Measurements from ENCODE around the gene NUDT22. TPM values are rescaled to one million over a fixed set of nuclear protein-coding genes. Genes with fewer than 3 reads are reported as not detected.

Gene NUDT22
- total RNA-seq, 1 experiment from 2014 or later = 73.3 TPM

DNA sequence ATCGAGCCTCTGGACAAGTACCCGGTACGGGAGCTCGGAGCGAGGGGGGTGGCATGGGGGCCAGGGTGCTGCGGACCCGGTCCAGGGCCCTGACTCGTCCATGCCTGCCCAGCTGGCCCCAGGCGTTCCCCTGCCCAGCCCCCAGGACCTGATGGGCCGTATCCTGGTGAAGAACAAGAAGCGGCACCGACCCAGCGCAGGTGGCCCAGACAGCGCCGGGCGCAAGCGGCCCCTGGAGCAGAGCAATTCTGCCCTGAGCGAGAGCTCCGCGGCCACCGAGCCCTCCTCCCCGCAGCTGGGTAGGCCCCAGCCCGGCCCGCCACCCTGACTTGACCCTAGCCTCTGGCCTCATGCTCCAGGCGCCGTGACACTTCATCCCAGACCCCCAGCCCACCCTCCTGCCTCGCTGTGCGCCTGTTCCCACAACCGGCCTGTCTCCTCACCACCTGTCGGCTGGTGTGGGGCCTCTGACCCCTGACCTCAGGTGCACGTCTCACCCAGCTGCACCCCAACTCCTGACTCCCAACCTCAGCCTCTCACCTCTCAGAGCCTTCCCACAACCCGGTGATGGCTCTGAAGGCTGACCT is 33.0 kb downstream of the NUDT22 start:
- DNase-seq = no peak
- Histone ChIP-seq H3K27me3 (ENCODE audit: control insufficient read depth, insufficient read depth, low read length) (no peaks in the 10 kb centered on the region), H3K36me3 (replicated peaks; ENCODE audit: control insufficient read depth, insufficient read depth, low read length) (peaks cover 32% of the 10 kb centered on the region), H3K4me3 (ENCODE audit: insufficient read depth, low read depth, low read length) (no peak overlapping the region)

DNA sequence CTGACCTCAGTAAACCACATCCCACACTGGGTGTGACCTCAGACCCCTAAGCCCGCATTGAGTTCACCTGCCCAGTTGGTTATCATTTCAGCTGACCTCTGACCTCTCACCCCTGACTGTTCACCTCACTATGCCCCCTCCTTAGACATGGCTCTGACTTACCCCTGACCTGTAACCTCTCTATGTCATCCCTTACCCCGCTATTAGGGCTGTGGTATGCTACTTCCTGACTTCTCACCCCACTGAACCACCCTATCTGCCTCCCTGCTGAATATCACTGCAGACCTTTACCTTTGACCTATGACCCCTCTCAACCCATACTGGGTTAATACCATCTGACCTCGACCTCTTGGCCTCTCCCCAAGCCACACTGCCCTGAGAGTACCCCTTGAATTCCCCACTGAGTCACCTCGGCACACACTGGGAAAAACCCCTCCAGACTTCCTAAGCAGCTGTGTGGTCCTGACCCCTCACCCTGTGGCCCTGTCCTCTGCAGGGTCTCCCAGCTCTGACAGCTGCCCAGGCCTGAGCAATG is 33.5 kb downstream of the NUDT22 start:
- H3K4me3 ChIP-seq (ENCODE audit: insufficient read depth, low read depth, low read length) = no peak overlapping the region
- H3K27me3 ChIP-seq (ENCODE audit: control insufficient read depth, insufficient read depth, low read length) = no peaks in the 10 kb centered on the region
- DNase-seq = no peak
- H3K36me3 ChIP-seq (replicated peaks; ENCODE audit: control insufficient read depth, insufficient read depth, low read length) = peaks cover 33% of the 10 kb centered on the region

DNA sequence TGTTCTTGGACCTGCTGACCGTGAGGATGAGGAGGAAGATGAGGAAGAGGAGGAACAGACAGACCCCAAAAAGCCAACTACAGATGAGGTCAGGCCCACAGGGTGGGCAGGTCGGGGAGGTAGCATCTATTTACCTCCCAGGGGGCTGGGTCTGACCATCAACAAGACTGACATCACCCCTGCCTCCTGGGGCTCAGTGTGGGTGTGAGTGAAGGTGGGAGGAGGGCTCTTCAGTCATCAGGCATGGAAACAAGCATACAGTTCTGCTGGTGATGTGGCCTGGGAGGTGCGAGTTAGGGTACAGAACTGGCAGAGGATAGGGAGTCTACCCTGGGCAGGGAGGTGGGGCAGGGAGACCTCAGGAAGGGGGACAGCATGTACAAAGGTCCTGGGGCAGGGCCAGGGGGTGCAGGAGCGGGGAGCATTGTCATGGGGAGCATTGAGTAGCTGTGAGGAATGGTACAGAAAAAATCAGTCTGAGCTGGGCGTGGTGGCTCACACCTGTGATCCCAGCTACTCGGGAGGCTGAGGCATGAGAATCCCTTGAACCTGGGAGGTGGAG is 34.2 kb downstream of the NUDT22 start:
- peaks cover 35% of the 10 kb centered on the region for H3K36me3 ChIP-seq (replicated peaks; ENCODE audit: control insufficient read depth, insufficient read depth, low read length)
- H3K27me3 ChIP-seq (ENCODE audit: control insufficient read depth, insufficient read depth, low read length) = no peaks in the 10 kb centered on the region
- no peak for DNase-seq
- H3K4me3 ChIP-seq (ENCODE audit: insufficient read depth, low read depth, low read length) = no peak overlapping the region

DNA sequence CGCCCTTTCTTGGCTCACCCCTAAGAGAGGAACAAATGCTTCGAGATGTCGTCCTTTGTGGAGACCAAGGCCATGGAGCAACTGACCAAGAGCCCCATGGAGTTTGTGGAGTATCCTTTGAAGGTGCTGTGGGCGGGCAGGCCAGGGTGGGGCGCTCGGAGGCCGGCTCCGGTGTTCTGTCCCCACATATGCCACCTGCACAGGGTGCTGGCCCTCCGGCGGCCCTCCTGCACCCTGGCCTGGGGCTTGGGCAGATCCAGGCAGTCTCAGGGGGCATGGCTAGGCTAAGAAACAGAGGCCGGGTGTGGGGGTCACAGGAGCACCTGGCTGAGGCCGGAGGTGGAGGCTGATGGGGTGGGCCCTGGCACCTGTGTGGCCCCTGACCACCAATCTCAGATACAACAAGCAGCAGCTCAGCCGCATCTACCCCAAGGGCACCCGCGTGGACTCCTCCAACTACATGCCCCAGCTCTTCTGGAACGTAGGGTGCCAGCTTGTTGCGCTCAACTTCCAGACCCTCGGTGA is 35.5 kb downstream of the NUDT22 start:
- no peak for DNase-seq
- H3K27me3 ChIP-seq (ENCODE audit: control insufficient read depth, insufficient read depth, low read length) = no peaks in the 10 kb centered on the region
- H3K36me3 ChIP-seq (replicated peaks; ENCODE audit: control insufficient read depth, insufficient read depth, low read length) = peaks cover 35% of the 10 kb centered on the region
- H3K4me3 ChIP-seq (ENCODE audit: insufficient read depth, low read depth, low read length) = no peak overlapping the region

DNA sequence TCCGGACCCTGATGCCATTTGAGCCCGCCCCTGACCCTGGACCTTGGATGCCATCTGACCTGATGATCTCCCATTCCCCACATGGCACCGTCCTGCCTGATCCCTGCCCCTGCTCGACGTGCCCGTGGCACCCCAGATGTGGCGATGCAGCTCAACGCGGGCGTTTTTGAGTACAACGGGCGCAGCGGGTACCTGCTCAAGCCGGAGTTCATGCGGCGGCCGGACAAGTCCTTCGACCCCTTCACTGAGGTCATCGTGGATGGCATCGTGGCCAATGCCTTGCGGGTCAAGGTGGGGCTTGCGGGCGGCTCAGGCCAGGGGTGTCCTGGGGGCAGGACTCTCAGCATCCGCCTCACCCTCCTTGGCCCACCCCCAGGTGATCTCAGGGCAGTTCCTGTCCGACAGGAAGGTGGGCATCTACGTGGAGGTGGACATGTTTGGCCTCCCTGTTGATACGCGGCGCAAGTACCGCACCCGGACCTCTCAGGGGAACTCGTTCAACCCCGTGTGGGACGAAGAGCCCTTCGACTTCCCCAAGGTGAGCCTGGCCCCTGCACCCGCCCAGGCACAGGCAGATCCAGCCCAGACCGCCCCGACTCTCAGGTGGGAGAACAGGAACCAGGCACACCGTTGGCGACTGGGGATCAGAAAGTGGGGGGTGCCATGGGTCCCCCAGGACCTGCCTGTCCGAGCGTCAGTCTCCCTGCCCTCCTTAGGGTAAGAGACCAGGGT is 36.4 kb downstream of the NUDT22 start:
- DNase-seq = no peak
- Histone ChIP-seq H3K27me3 (ENCODE audit: control insufficient read depth, insufficient read depth, low read length) (no peaks in the 10 kb centered on the region), H3K36me3 (replicated peaks; ENCODE audit: control insufficient read depth, insufficient read depth, low read length) (peaks cover 34% of the 10 kb centered on the region), H3K4me3 (ENCODE audit: insufficient read depth, low read depth, low read length) (no peak overlapping the region)

DNA sequence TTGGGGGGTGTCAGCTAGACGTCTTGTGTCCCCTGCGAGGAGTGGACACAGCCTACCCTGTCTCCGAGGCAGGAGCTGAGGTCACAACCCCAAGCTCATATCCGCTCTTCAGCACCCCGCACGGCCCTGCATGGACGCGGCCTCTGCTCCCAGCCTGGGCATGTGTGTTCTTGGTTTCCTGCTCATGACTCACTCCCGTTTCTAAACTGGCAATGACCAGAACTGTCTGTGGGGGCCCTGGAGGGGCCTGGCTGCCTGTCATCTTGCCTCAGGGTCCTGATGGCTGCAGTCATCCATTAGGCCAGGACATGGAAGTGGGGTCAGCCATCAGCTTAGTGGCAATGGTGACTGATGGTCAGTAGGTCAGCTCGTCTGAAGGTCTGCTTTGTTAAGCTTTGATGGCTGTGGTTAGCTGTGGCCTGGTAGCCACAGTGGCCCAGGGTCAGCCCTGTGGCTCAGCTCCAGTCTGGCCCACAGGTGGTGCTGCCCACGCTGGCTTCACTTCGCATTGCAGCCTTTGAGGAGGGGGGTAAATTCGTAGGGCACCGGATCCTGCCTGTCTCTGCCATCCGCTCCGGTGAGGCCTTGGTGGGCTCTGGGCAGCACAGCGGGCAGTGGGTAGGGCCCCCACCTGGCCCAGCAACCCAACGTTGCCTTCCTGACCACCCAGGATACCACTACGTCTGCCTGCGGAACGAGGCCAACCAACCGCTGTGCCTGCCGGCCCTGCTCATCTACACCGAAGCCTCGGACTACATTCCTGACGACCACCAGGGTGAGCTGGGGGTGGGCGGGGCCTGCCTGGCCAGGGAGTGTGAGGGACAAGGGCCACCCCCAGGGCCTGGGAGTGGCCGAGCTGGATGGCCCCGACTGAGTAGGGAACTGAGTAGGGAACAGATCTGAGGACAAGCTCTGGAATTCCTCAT is 37.2 kb downstream of the NUDT22 start:
- peak; percentile 80 for DNase-seq
- peaks cover 32% of the 10 kb centered on the region for H3K36me3 ChIP-seq (replicated peaks; ENCODE audit: control insufficient read depth, insufficient read depth, low read length)
- H3K4me3 ChIP-seq (ENCODE audit: insufficient read depth, low read depth, low read length) = no peak overlapping the region
- H3K27me3 ChIP-seq (ENCODE audit: control insufficient read depth, insufficient read depth, low read length) = no peaks in the 10 kb centered on the region

DNA sequence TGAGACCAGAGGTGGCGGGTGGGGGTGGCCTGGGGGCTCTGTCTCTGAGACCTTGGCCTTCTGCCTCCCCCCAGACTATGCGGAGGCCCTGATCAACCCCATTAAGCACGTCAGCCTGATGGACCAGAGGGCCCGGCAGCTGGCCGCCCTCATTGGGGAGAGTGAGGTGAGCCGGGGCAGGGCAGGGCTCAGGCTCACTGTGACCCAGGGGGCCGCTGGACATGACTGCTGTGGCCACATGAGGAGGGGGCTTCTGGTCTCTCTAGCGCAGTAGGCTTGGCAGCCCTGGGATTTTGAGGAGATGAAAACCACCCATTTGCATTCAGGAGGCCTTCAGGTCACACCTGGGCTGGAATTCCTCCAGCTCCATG is 37.9 kb downstream of the NUDT22 start:
- Histone ChIP-seq H3K36me3 (replicated peaks; ENCODE audit: control insufficient read depth, insufficient read depth, low read length) (peaks cover 29% of the 10 kb centered on the region), H3K4me3 (ENCODE audit: insufficient read depth, low read depth, low read length) (no peak overlapping the region), H3K27me3 (ENCODE audit: control insufficient read depth, insufficient read depth, low read length) (no peaks in the 10 kb centered on the region)
- no peak for DNase-seq

DNA sequence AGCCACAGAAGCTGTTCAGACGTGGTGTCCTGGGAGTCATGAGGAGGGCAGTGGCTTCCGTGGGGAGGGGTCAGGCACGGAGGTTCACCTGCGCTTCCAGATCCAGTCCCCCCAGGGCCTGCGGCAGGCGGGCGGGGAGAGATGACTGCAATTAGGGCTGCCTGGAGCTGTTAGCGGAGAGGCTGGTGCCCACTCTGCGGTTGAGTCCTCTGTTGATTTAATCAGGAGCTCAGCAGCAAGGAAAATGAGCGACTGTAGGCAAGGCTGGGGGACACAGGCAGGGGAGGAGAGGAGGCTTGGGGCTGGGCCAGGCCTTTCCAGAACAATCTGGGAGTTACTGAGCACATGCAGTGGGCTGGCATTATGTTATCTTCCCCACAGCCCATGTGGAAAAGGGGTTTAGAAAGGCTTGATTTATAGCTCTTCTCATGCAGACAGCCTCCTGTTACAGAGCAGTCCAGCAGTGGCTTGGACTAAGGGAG is 38.3 kb downstream of the NUDT22 start:
- no peak overlapping the region for H3K4me3 ChIP-seq (ENCODE audit: insufficient read depth, low read depth, low read length)
- no peaks in the 10 kb centered on the region for H3K27me3 ChIP-seq (ENCODE audit: control insufficient read depth, insufficient read depth, low read length)

DNA sequence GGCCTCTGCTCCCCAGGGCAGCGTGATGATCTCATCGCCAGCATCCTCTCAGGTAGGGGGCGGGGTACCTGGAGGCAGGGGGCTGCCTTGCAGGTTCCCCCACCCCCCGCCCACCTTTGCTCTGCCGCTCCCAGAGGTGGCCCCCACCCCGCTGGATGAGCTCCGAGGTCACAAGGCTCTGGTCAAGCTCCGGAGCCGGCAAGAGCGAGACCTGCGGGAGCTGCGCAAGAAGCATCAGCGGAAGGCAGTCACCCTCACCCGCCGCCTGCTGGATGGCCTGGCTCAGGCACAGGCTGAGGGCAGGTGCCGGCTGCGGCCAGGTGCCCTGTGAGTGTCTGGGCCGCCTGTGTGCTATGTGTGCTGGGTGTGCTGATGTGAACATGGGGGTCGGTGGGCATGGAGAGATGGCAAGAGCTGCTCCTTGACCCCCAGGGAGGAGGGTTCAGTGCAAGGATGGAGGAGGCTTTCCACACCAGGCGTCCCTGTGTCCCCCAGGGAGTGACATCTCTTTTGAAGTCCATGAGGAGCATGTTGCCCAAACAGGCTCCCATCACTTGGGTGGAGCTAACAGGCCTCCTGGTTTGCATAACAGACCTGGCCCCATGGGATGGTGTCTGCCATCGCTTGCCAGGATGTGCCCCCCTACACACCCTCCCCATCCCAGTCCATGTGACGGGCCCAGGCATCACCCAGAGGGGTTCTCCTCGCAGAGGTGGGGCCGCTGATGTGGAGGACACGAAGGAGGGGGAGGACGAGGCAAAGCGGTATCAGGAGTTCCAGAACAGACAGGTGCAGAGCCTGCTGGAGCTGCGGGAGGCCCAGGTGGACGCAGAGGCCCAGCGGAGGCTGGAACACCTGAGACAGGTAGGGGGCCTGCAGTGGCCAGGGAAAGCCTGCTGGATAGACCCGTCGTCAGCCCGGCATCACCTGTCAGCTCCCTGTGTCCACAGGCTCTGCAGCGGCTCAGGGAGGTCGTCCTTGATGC is 39.4 kb downstream of the NUDT22 start:
- no peak for DNase-seq
- Histone ChIP-seq H3K36me3 (replicated peaks; ENCODE audit: control insufficient read depth, insufficient read depth, low read length) (peaks cover 23% of the 10 kb centered on the region), H3K27me3 (ENCODE audit: control insufficient read depth, insufficient read depth, low read length) (no peaks in the 10 kb centered on the region), H3K4me3 (ENCODE audit: insufficient read depth, low read depth, low read length) (no peak overlapping the region)

More for the DNA sequence above, 38.3 kb downstream of the NUDT22 start:
- H3K36me3 ChIP-seq (replicated peaks; ENCODE audit: control insufficient read depth, insufficient read depth, low read length) = peaks cover 27% of the 10 kb centered on the region
- DNase-seq = no peak

DNA sequence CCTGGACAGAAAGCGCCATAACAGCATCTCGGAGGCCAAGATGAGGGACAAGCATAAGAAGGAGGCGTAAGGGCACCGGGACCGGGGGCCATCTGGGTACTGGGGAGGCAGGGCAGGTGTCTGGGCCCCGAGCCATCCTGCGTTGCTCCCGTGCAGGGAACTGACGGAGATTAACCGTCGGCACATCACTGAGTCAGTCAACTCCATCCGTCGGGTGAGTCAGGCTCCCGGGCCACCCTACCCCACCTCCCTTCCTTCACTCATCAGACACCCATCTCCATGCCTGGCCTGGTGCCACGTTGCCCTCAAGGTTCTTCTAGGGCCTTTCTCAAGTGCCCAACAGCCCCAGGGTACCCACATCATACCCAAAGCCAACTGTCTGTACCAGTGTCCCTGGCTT is 40.3 kb downstream of the NUDT22 start:
- H3K27me3 ChIP-seq (ENCODE audit: control insufficient read depth, insufficient read depth, low read length) = no peaks in the 10 kb centered on the region
- DNase-seq = no peak
- no peak overlapping the region for H3K4me3 ChIP-seq (ENCODE audit: insufficient read depth, low read depth, low read length)
- peaks cover 21% of the 10 kb centered on the region for H3K36me3 ChIP-seq (replicated peaks; ENCODE audit: control insufficient read depth, insufficient read depth, low read length)

DNA sequence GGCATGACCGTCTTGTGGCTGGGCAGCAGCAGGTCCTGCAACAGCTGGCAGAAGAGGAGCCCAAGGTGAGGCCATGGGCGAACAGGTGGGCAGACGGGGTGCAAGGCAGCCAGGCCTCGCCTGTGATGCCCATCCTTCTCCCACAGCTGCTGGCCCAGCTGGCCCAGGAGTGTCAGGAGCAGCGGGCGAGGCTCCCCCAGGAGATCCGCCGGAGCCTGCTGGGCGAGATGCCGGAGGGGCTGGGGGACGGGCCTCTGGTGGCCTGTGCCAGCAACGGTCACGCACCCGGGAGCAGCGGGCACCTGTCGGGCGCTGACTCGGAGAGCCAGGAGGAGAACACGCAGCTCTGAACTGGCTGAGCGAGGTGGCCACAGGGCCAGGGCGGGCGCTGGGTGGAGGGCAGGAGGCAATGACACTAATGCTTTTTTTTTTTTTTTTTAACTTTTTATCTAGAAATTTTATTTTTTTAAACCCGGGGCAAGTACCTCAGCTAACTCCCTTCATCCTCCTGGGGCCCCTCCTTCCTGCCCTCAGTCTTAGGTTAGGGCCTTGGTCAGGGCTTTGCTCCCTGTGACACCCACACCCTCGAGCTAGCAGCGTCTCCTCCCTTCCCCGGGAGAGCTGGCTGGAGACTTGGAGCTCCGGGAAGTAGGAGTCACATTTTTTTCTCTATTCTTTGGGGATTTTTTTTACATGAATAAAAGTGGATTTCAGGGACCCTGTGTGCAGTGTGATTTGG is 41.3 kb downstream of the NUDT22 start:
- Histone ChIP-seq H3K36me3 (replicated peaks; ENCODE audit: control insufficient read depth, insufficient read depth, low read length) (peaks cover 15% of the 10 kb centered on the region), H3K27me3 (ENCODE audit: control insufficient read depth, insufficient read depth, low read length) (no peaks in the 10 kb centered on the region), H3K4me3 (ENCODE audit: insufficient read depth, low read depth, low read length) (no peak overlapping the region)
- DNase-seq = no peak

DNA sequence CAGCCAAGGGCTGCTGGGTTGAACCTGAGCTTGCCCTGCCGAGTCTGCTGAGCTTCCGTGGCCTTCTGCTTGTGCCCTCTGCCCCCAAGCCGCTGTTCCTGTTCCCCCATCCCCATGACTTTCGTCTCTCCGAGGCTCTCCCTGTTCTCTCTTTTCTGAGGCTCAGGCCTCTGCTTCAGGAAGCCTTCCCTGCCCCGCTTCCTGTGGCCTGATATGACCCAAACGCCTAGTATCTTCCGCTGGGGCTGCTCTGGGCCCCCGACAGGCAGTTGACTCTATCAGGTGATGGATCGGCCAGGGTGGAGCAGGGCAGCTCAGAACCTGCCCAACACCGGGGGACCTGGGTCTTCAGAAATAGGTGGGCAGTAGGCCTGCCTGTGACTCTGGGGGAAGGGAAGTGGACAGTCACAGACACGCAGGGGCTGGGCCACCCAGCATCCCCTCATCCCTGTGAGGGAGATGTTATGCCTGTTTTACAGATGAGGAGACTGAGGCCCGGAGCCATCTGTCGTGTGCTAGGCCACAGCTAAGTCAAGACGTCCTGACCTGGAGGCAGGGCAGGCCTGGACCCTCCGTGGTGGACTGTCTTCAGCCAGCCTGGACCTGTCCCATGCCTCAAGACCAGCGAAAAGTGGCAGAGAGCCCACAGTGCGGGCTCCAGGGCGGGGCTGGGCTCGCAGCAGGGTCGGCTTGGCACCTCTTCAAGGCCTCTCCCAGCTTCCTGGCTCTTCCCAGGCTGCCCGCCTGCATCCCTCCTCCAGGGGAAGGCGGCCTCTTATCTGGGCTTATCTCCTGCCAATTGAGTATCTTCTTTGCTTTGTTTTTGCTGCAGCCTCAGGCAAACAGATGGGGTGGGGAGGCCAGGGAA is 42.2 kb downstream of the NUDT22 start:
- Histone ChIP-seq H3K4me3 (ENCODE audit: insufficient read depth, low read depth, low read length) (peak overlapping the region; percentile 82), H3K36me3 (replicated peaks; ENCODE audit: control insufficient read depth, insufficient read depth, low read length) (peaks cover 13% of the 10 kb centered on the region), H3K27me3 (ENCODE audit: control insufficient read depth, insufficient read depth, low read length) (no peaks in the 10 kb centered on the region)
- DNase-seq = no peak
